GM18508 (cell line): ENCODE measurements around the gene GJD4.

Source experiments
- ATAC-seq: cut with Tn5 transposase; IDR thresholded peaks from one replicate; pipeline ENCODE4 v1.9.1; 2021; ENCODE audit warnings: moderate number of reproducible peaks; ENCODE audit not compliant: insufficient read depth, unreplicated experiment

Gene GJD4

GRCh38 chr10:35578618-35578956 lies 26.6 kb upstream of the GJD4 start:
- no peak for ATAC-seq

- no peak for ATAC-seq
These were observed 26.0 kb upstream of the GJD4 start for GRCh38 chr10:35579116-35579515.

- no peak for ATAC-seq
These were observed 25.3 kb upstream of the GJD4 start for GRCh38 chr10:35579726-35580422.

GRCh38 chr10:35580423-35580770 lies 24.7 kb upstream of the GJD4 start:
- ATAC-seq = no peak

- no peak for ATAC-seq
These were observed 23.5 kb upstream of the GJD4 start for GRCh38 chr10:35581655-35582054.

- no peak for ATAC-seq
These were observed 20.2 kb upstream of the GJD4 start for GRCh38 chr10:35584946-35585345.

GRCh38 chr10:35585356-35585755 lies 19.8 kb upstream of the GJD4 start:
- no peak for ATAC-seq

GRCh38 chr10:35585903-35586535 lies 19.1 kb upstream of the GJD4 start:
- ATAC-seq = no peak

- no peak for ATAC-seq
These were observed 16.3 kb upstream of the GJD4 start for GRCh38 chr10:35588836-35589235.

- ATAC-seq = no peak
These were observed 12.7 kb upstream of the GJD4 start for GRCh38 chr10:35592441-35592840.

GRCh38 chr10:35594115-35595079 lies 10.7 kb upstream of the GJD4 start:
- ATAC-seq = no peak

- ATAC-seq = no peak
These were observed 10.0 kb upstream of the GJD4 start for GRCh38 chr10:35595106-35595505.

GRCh38 chr10:35598379-35598778 lies 6.8 kb upstream of the GJD4 start:
- ATAC-seq = no peak

GRCh38 chr10:35600193-35600592 lies 4.9 kb upstream of the GJD4 start:
- no peak for ATAC-seq

- ATAC-seq = no peak
These were observed 1.3 kb downstream of the GJD4 start for GRCh38 chr10:35606430-35606829.

- ATAC-seq = no peak
These were observed 2.6 kb downstream of the GJD4 start for GRCh38 chr10:35607475-35608327.

GRCh38 chr10:35608328-35608672 lies 3.2 kb downstream of the GJD4 start:
- no peak for ATAC-seq

- ATAC-seq = no peak
These were observed 6.6 kb downstream of the GJD4 start for GRCh38 chr10:35611750-35612149.

GRCh38 chr10:35612385-35613106 lies 7.4 kb downstream of the GJD4 start:
- no peak for ATAC-seq

GRCh38 chr10:35613107-35613440 lies 7.9 kb downstream of the GJD4 start:
- ATAC-seq = no peak
